Measurements from ENCODE around the gene INPP4A. TPM values are rescaled to one million over a fixed set of nuclear protein-coding genes. Genes with fewer than 3 reads are reported as not detected.

The INPP4A gene
- total and polyA plus RNA-seq, 3 experiments from 2014 or later = 41.0 to 61.4 (median 46.9) TPM

DNA sequence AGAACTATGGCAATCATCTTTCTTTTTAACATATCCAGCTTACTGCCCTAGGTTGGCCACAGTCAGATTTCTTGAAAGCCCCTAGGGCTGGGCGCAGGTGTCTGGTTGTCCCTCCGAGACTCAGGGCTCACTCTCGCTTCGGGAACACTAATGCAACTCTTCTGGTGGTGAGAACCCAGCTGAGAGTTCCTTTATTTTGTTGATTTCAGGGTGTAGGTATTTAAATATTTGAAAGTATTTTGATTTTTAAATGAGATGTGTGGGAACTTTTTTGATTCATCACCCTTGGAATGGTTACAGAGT lies 40.7 kb downstream of the INPP4A start:
- Histone ChIP-seq H3K27me3 (ENCODE audit: insufficient read depth, low read length, poor library complexity, severe bottlenecking) (no peaks in the 10 kb centered on the region), H3K4me1 (ENCODE audit: insufficient read depth, low read length) (peaks cover 100% of the 10 kb centered on the region), H3K27ac (ENCODE audit: low read depth, low read length) (no peak overlapping the region), H3K36me3 (ENCODE audit: insufficient read depth, low read length) (no peaks in the 10 kb centered on the region), H3K9me3 (ENCODE audit: low read length) (no peaks in the 10 kb centered on the region), H3K4me3 (ENCODE audit: low read length) (no peak overlapping the region)
- DNase-seq = no peak
- POLR2A ChIA-PET = interaction anchor here (0.9 to 2.5 kb wide), 2 partner anchors 22 to 45 kb away, joined by 3 to 9 read pairs; no protein-coding TSS in a partner anchor
- Mint-ChIP-seq H3K36me3 (peaks cover 0 to 6% (median 0%) of the 10 kb centered on the region in 3 donors), H3K4me3 (peak overlapping the region; percentile 47 to 72 (median 68)), H3K9me3 (no peaks in the 10 kb centered on the region), H3K27me3 (no peaks in the 10 kb centered on the region), H3K27ac (peak overlapping the region; percentile 65 to 94 (median 80)), H3K4me1 (peaks cover 95 to 100% (median 100%) of the 10 kb centered on the region in 3 donors)
- CTCF ChIA-PET = interaction anchor here (2.1 to 6.3 kb wide), 3 partner anchors 20 to 72 kb away, joined by 6 to 48 read pairs (median 38); no protein-coding TSS in a partner anchor

DNA sequence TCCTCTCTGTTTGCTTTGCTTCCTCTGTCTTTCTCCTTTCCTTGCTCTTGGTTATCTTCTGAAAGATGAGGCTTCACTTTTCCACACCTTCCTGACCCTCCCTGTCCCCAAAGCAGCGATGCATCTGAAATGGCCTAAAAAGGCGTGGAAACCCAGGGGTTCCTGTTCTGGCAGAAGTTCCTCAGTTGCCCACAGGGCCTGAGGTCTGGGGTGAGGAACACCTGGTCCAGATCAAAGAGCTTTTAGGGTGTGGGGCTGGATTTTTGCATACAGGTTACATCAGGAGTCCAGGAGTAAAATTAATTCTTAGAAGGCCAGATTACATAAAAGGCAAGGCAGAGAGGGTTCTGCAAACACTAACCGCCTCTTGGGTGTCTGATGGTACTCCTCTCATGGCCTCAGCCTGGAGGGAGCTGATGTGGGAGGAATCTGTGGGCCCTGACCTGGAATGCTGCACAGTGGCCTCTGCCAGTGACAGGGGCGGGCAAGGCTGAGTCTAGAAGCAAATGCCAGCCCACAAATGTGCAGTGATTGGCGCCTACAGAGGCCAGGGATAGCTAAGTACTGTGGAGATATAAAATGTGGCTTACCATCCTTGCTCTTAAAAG lies 41.8 kb downstream of the INPP4A start:
- peak overlapping the region; percentile 71 to 94 (median 77) for H3K27ac Mint-ChIP-seq
- peaks cover 90% of the 10 kb centered on the region for H3K4me1 ChIP-seq (ENCODE audit: insufficient read depth, low read length)

DNA sequence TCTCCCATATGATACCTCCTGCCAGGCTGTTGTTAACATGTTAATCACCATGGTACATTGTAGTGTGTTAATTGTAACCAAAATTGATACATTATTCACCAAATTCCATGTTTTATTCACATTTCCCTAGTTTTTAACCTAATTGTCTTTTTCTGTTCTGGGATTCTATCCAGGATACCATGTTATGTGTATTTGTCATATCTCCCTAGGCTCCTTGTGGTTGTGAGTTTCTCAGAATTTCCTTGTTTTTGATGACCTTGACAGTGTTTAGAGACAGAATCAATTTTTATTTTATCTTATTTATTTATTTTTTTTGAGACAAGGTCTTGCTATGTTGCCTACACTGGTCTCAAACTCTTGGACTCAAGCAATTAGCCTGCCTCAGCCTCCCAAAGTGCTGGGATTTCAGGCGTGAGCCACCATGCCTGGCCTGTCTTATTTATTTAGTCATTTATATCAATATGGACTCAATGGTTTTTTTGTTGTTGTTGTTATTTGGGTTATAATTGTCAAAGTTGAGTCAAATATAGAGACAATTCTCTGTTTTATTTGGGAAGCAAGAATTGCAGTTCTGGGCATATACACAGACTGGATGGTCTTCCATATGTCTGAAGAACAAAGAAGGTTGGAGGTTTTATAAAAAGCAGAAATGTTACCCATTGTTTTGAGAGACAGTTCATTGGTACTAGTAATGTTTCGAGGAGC lies 42.6 kb downstream of the INPP4A start:
- Mint-ChIP-seq H3K27me3 (no peaks in the 10 kb centered on the region), H3K36me3 (peaks cover 0 to 24% (median 3%) of the 10 kb centered on the region in 3 donors), H3K27ac (peak overlapping the region in 6 of 8 donors; percentile 52 to 94 (median 74)), H3K4me1 (peaks cover 92 to 100% (median 98%) of the 10 kb centered on the region in 3 donors), H3K9me3 (no peaks in the 10 kb centered on the region), H3K4me3 (peak overlapping the region in 1 of 7 donors; percentile 30)
- Histone ChIP-seq H3K27me3 (ENCODE audit: insufficient read depth, low read length, poor library complexity, severe bottlenecking) (no peaks in the 10 kb centered on the region), H3K9me3 (ENCODE audit: low read length) (no peaks in the 10 kb centered on the region), H3K36me3 (ENCODE audit: insufficient read depth, low read length) (peaks cover 6% of the 10 kb centered on the region), H3K4me1 (ENCODE audit: insufficient read depth, low read length) (peaks cover 83% of the 10 kb centered on the region), H3K4me3 (ENCODE audit: low read length) (no peak overlapping the region), H3K27ac (ENCODE audit: low read depth, low read length) (no peak overlapping the region)
- POLR2A ChIA-PET = interaction anchor here (0.6 to 2.5 kb wide), 2 partner anchors 23 to 43 kb away, joined by 4 to 9 read pairs; partner anchors contain the start of gene INPP4A
- CTCF ChIA-PET = interaction anchor here (0.7 to 6.3 kb wide), 22 partner anchors 8 to 74 kb away, joined by 3 to 48 read pairs (median 4); no protein-coding TSS in a partner anchor
- DNase-seq = no peak

More for the DNA sequence above, 41.8 kb downstream of the INPP4A start:
- H3K36me3 Mint-ChIP-seq = peaks cover 0 to 16% (median 0%) of the 10 kb centered on the region in 3 donors
- no peak overlapping the region for H3K4me3 ChIP-seq (ENCODE audit: low read length)
- H3K36me3 ChIP-seq (ENCODE audit: insufficient read depth, low read length) = peaks cover 5% of the 10 kb centered on the region
- H3K9me3 Mint-ChIP-seq = no peaks in the 10 kb centered on the region
- H3K4me3 Mint-ChIP-seq = peak overlapping the region in 3 of 7 donors; percentile 33 to 63 (median 38)
- POLR2A ChIA-PET = interaction anchor here (0.6 to 2.5 kb wide), 2 partner anchors 23 to 54 kb away, joined by 4 to 9 read pairs; no protein-coding TSS in a partner anchor
- no peak overlapping the region for H3K27ac ChIP-seq (ENCODE audit: low read depth, low read length)
- no peaks in the 10 kb centered on the region for H3K27me3 ChIP-seq (ENCODE audit: insufficient read depth, low read length, poor library complexity, severe bottlenecking)
- H3K9me3 ChIP-seq (ENCODE audit: low read length) = no peaks in the 10 kb centered on the region
- H3K27me3 Mint-ChIP-seq = no peaks in the 10 kb centered on the region
- no peak for DNase-seq
- peaks cover 92 to 100% (median 98%) of the 10 kb centered on the region in 3 donors for H3K4me1 Mint-ChIP-seq
- CTCF ChIA-PET = interaction anchor here (0.7 to 6.3 kb wide), 6 partner anchors 11 to 73 kb away, joined by 3 to 48 read pairs (median 8); no protein-coding TSS in a partner anchor

DNA sequence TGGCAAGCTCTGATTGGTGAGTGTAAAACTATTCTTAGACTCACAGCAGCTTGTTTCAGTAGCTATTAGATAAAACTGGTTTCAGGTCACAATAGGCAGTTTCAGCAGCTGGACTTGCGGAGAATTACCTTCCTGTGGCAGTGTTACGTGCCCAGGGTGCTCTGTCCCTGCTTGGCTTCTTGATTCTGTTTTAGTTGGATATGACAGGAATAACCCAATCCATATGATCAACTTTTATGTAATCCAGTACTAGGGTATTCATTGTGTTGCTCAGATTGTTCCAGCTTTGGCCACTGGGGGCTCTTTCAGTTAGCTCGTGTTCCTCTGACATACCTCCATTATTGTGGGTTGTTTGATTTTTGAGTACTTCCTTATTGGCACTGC lies 43.1 kb downstream of the INPP4A start:
- H3K36me3 Mint-ChIP-seq = peaks cover 0 to 27% (median 5%) of the 10 kb centered on the region in 3 donors
- Histone ChIP-seq H3K4me1 (ENCODE audit: insufficient read depth, low read length) (peaks cover 80% of the 10 kb centered on the region), H3K4me3 (ENCODE audit: low read length) (no peak overlapping the region), H3K27me3 (ENCODE audit: insufficient read depth, low read length, poor library complexity, severe bottlenecking) (no peaks in the 10 kb centered on the region), H3K27ac (ENCODE audit: low read depth, low read length) (no peak overlapping the region), H3K9me3 (ENCODE audit: low read length) (no peaks in the 10 kb centered on the region), H3K36me3 (ENCODE audit: insufficient read depth, low read length) (peaks cover 6% of the 10 kb centered on the region)
- no peaks in the 10 kb centered on the region for H3K9me3 Mint-ChIP-seq
- peak overlapping the region in 6 of 7 donors; percentile 5 to 63 (median 26) for H3K4me3 Mint-ChIP-seq
- ChIA-PET POLR2A (interaction anchor here (0.6 to 2.5 kb wide), 2 partner anchors 24 to 43 kb away, joined by 4 to 9 read pairs; partner anchors contain the start of gene INPP4A), CTCF (interaction anchor here (0.7 to 6.3 kb wide), 24 partner anchors 8 to 74 kb away, joined by 3 to 48 read pairs (median 4); no protein-coding TSS in a partner anchor)
- peak in 4 of 5 donors; percentile 30 to 71 (median 50) for DNase-seq
- no peaks in the 10 kb centered on the region for H3K27me3 Mint-ChIP-seq
- peaks cover 92 to 100% (median 98%) of the 10 kb centered on the region in 3 donors for H3K4me1 Mint-ChIP-seq
- peak overlapping the region; percentile 1 to 94 (median 82) for H3K27ac Mint-ChIP-seq

DNA sequence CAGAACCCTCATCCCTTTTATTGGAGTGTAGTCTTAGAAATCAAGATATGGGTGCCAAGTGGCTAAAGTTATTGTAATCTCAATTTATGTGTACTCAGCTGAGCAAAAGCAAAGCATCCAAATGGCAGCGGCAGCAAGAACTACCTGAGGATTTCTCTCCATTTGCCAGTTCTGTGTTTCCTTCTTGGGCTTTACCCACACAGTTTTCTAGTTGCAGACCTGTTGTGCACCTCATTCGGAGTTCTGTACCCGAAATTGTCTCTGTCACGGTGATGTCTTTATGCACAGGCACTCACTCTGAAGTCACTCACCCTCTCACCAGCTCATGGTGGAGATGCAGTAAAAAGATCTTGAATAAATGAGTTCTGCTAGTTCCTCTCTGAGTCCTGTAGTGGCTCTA lies 43.6 kb downstream of the INPP4A start:
- peaks cover 0 to 30% (median 5%) of the 10 kb centered on the region in 3 donors for H3K36me3 Mint-ChIP-seq
- Histone ChIP-seq H3K36me3 (ENCODE audit: insufficient read depth, low read length) (peaks cover 6% of the 10 kb centered on the region), H3K4me3 (ENCODE audit: low read length) (no peak overlapping the region), H3K9me3 (ENCODE audit: low read length) (no peaks in the 10 kb centered on the region), H3K27ac (ENCODE audit: low read depth, low read length) (no peak overlapping the region), H3K4me1 (ENCODE audit: insufficient read depth, low read length) (peaks cover 77% of the 10 kb centered on the region), H3K27me3 (ENCODE audit: insufficient read depth, low read length, poor library complexity, severe bottlenecking) (no peaks in the 10 kb centered on the region)
- POLR2A ChIA-PET = no interaction called here
- H3K27me3 Mint-ChIP-seq = no peaks in the 10 kb centered on the region
- H3K9me3 Mint-ChIP-seq = no peaks in the 10 kb centered on the region
- DNase-seq = no peak
- peak overlapping the region; percentile 1 to 94 (median 82) for H3K27ac Mint-ChIP-seq
- CTCF ChIA-PET = interaction anchor here (0.8 to 6.3 kb wide), 18 partner anchors 9 to 76 kb away, joined by 3 to 48 read pairs (median 4); no protein-coding TSS in a partner anchor
- H3K4me3 Mint-ChIP-seq = peak overlapping the region in 6 of 7 donors; percentile 5 to 63 (median 26)
- H3K4me1 Mint-ChIP-seq = peaks cover 88 to 99% (median 97%) of the 10 kb centered on the region in 3 donors

DNA sequence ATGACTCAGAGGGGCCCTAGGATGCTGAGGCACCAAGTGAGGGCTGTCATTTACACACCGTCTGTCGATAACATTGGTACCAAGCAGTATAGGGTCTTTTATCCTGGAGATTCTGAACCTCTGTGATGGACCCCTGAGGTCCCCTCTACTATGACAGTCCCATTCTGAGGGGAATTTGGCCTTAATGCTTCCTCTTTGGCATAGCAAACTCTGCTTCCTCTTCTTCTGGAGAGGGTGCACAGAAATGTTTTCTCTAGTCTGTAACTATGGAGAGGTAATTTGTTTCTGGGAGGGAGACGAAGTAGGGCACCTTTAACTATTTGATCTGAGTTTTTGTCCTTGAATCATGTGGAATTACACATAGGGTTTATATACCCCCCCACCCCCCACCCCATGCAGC lies 44.8 kb downstream of the INPP4A start:
- Mint-ChIP-seq H3K36me3 (peaks cover 0 to 34% (median 5%) of the 10 kb centered on the region in 3 donors), H3K4me1 (peaks cover 85 to 96% (median 92%) of the 10 kb centered on the region in 3 donors), H3K27me3 (no peaks in the 10 kb centered on the region), H3K27ac (peak overlapping the region in 6 of 8 donors; percentile 39 to 96 (median 84)), H3K4me3 (peak overlapping the region in 1 of 7 donors; percentile 69), H3K9me3 (peaks cover 0 to 3% (median 0%) of the 10 kb centered on the region in 5 donors)
- H3K27ac ChIP-seq (ENCODE audit: low read depth, low read length) = no peak overlapping the region
- H3K4me1 ChIP-seq (ENCODE audit: insufficient read depth, low read length) = peaks cover 65% of the 10 kb centered on the region
- H3K36me3 ChIP-seq (ENCODE audit: insufficient read depth, low read length) = peaks cover 6% of the 10 kb centered on the region
- no peaks in the 10 kb centered on the region for H3K27me3 ChIP-seq (ENCODE audit: insufficient read depth, low read length, poor library complexity, severe bottlenecking)
- POLR2A ChIA-PET = interaction anchor here (0.6 kb wide), 1 partner anchor 41 kb away, joined by 5 read pairs; no protein-coding TSS in a partner anchor
- CTCF ChIA-PET = interaction anchor here (1.0 to 6.3 kb wide), 3 partner anchors 24 to 78 kb away, joined by 3 to 48 read pairs (median 7); no protein-coding TSS in a partner anchor
- DNase-seq = no peak
- no peaks in the 10 kb centered on the region for H3K9me3 ChIP-seq (ENCODE audit: low read length)
- no peak overlapping the region for H3K4me3 ChIP-seq (ENCODE audit: low read length)

DNA sequence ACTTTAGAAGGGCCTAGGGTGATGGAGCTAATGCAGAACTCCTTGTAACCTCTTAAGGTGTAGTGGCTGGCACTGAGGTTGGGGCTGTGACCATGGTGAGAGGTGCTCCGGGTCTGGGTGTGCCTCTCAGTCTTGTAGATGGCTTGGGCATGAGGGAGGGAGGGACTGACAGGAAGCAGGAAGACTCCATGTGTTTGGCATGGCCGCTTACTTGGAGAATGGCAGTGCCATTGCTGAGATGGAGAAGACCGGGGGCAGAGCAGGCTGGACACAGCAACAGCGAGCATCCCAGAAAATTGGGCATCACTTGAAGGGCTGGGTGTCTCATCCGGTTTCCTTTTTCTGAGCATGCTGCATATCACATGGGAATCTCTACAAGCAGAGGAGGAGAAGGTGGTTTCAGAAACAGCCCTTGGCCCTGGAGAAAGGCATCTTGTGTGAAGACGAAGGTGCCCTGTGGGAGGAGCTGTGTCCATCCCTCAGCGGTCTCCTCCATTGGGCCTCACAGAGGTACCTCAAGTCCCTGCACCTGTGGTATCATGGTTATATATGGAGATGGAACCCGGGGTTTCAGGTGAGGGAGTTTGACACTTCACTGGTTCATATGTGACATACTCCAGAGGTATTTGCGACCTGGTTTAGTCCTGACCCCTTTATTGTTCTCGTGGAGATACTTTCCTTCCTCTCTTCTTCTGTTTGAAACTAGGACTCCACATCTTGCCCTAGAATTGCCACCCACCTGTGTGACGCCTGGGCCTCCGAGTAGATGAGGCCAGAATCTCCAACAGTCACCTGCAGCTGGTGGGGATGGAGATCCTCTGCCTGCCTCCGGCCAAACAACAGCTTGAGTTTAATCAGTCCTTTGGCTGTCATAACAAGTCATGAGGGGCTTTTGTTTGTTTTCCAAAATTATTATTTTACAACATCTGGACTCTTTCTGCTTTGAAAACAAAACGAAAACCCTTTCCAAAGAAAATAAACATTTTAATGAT lies 45.6 kb downstream of the INPP4A start:
- DNase-seq = no peak
- Mint-ChIP-seq H3K4me3 (peak overlapping the region in 3 of 7 donors; percentile 45 to 69 (median 56)), H3K27ac (peak overlapping the region in 7 of 8 donors; percentile 47 to 96 (median 88)), H3K27me3 (no peaks in the 10 kb centered on the region), H3K4me1 (peaks cover 83 to 96% (median 92%) of the 10 kb centered on the region in 3 donors), H3K36me3 (peaks cover under 1 to 37% (median 5%) of the 10 kb centered on the region in 3 donors), H3K9me3 (peaks cover 0 to 5% (median 0%) of the 10 kb centered on the region in 5 donors)
- POLR2A ChIA-PET = no interaction called here
- peaks cover 57% of the 10 kb centered on the region for H3K4me1 ChIP-seq (ENCODE audit: insufficient read depth, low read length)
- CTCF ChIA-PET = interaction anchor here (0.9 to 1.4 kb wide), 3 partner anchors 12 to 36 kb away, joined by 3 read pairs; no protein-coding TSS in a partner anchor
- H3K9me3 ChIP-seq (ENCODE audit: low read length) = no peaks in the 10 kb centered on the region
- peaks cover 6% of the 10 kb centered on the region for H3K36me3 ChIP-seq (ENCODE audit: insufficient read depth, low read length)
- H3K27me3 ChIP-seq (ENCODE audit: insufficient read depth, low read length, poor library complexity, severe bottlenecking) = no peaks in the 10 kb centered on the region
- no peak overlapping the region for H3K27ac ChIP-seq (ENCODE audit: low read depth, low read length)
- H3K4me3 ChIP-seq (ENCODE audit: low read length) = no peak overlapping the region

Measured in CD8-positive, alpha-beta memory T cell (primary cell).